Measurements from ENCODE around the gene RMDN3. TPM values are rescaled to one million over a fixed set of nuclear protein-coding genes. Genes with fewer than 3 reads are reported as not detected.

RMDN3 gene
- total and polyA plus RNA-seq, 2 of the 13 experiments (the other 11 are each of a cell fraction or from before 2014, with no cell fraction given), result 16.8 to 19.5 TPM

DNA sequence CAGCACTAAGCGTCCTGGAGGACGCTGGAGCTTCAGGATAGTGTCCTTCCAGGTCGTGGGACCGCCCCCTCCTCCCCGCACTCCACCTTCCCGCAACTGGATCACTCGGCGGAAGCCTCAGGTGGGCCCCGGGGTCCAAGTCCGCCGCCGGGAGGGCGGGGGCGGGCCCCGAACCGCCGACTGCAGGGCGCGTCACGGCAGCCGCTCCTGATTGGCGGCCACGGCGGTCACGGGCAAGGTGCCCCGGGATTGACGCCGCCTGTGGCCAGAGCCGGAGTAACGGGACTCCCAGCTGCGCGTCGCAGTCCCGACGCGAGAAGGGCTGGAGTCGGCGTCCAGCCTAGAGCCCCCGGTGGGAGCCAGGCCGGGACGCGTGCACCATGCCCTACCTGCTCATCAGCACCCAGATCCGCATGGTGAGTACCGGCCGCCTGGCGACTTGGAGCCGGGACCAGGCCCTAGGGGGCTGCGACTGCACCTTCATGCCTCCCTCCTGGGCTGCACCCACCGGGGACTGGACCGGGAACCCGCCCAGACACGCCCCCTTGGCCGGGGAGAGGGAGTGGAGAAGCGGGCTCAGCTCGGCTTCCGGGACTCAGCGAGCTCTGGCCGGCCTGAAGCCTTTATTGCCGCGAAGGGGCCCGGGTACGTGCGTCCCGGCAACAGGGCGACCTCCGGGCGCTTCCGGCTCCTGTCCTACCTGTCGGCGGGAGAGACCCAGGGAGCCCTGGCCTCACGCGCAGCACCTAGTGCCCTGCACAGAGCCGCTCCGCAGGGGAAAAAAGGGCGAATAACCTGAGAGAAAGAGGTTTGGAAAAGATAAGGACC, 9.0 kb upstream of the RMDN3 start, which contains the start of gene GCHFR (continued):
- TF ChIP-seq, protein P1, sequence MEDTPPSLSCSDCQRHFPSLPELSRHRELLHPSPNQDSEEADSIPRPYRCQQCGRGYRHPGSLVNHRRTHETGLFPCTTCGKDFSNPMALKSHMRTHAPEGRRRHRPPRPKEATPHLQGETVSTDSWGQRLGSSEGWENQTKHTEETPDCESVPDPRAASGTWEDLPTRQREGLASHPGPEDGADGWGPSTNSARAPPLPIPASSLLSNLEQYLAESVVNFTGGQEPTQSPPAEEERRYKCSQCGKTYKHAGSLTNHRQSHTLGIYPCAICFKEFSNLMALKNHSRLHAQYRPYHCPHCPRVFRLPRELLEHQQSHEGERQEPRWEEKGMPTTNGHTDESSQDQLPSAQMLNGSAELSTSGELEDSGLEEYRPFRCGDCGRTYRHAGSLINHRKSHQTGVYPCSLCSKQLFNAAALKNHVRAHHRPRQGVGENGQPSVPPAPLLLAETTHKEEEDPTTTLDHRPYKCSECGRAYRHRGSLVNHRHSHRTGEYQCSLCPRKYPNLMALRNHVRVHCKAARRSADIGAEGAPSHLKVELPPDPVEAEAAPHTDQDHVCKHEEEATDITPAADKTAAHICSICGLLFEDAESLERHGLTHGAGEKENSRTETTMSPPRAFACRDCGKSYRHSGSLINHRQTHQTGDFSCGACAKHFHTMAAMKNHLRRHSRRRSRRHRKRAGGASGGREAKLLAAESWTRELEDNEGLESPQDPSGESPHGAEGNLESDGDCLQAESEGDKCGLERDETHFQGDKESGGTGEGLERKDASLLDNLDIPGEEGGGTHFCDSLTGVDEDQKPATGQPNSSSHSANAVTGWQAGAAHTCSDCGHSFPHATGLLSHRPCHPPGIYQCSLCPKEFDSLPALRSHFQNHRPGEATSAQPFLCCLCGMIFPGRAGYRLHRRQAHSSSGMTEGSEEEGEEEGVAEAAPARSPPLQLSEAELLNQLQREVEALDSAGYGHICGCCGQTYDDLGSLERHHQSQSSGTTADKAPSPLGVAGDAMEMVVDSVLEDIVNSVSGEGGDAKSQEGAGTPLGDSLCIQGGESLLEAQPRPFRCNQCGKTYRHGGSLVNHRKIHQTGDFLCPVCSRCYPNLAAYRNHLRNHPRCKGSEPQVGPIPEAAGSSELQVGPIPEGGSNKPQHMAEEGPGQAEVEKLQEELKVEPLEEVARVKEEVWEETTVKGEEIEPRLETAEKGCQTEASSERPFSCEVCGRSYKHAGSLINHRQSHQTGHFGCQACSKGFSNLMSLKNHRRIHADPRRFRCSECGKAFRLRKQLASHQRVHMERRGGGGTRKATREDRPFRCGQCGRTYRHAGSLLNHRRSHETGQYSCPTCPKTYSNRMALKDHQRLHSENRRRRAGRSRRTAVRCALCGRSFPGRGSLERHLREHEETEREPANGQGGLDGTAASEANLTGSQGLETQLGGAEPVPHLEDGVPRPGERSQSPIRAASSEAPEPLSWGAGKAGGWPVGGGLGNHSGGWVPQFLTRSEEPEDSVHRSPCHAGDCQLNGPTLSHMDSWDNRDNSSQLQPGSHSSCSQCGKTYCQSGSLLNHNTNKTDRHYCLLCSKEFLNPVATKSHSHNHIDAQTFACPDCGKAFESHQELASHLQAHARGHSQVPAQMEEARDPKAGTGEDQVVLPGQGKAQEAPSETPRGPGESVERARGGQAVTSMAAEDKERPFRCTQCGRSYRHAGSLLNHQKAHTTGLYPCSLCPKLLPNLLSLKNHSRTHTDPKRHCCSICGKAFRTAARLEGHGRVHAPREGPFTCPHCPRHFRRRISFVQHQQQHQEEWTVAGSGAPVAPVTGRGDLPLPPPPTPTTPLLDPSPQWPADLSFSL (CRISPR knock-in tag; IDR thresholded peaks at IDR 0.05), result no peak
- peak; percentile 90 for TF ChIP-seq ZNF263 (CRISPR knock-in tag; IDR thresholded peaks at IDR 0.05)
- TF ChIP-seq, protein P2, sequence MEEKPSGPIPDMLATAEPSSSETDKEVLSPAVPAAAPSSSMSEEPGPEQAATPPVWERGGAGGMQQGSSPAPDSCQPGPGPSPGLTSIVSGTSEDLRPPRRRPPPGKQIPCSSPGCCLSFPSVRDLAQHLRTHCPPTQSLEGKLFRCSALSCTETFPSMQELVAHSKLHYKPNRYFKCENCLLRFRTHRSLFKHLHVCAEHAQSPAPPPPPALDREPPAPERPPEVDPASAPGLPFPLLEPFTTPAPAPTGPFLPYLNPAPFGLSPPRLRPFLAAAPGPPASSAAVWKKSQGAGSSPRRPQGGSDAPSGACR (CRISPR knock-in tag; IDR thresholded peaks at IDR 0.05), result peak; percentile 88; the same call in 1 of the 2 replicates
- TF ChIP-seq RFX1 (IDR thresholded peaks at IDR 0.05), result no peak
- peak; percentile 63; the same call in 1 of the 2 replicates for TF ChIP-seq ZBTB20 (CRISPR knock-in tag; IDR thresholded peaks at IDR 0.05; ENCODE audit: borderline replicate concordance, low read depth)
- peak; percentile 81 for TF ChIP-seq POLR2G (IDR thresholded peaks at IDR 0.05; ENCODE audit: low read depth, low read length)
- TF ChIP-seq ZNF766 (CRISPR knock-in tag; IDR thresholded peaks at IDR 0.05; ENCODE audit: borderline replicate concordance), result 0 out of 2 replicates have a peak, but pooled peaks have one; percentile 18
- TF ChIP-seq HDAC2 (CRISPR knock-in tag; IDR thresholded peaks at IDR 0.05), result peak; percentile 58; the same call in 1 of the 2 replicates
- no peak for TF ChIP-seq HOMEZ (CRISPR knock-in tag; IDR thresholded peaks at IDR 0.05; ENCODE audit: low read depth)
- TF ChIP-seq, protein P3, sequence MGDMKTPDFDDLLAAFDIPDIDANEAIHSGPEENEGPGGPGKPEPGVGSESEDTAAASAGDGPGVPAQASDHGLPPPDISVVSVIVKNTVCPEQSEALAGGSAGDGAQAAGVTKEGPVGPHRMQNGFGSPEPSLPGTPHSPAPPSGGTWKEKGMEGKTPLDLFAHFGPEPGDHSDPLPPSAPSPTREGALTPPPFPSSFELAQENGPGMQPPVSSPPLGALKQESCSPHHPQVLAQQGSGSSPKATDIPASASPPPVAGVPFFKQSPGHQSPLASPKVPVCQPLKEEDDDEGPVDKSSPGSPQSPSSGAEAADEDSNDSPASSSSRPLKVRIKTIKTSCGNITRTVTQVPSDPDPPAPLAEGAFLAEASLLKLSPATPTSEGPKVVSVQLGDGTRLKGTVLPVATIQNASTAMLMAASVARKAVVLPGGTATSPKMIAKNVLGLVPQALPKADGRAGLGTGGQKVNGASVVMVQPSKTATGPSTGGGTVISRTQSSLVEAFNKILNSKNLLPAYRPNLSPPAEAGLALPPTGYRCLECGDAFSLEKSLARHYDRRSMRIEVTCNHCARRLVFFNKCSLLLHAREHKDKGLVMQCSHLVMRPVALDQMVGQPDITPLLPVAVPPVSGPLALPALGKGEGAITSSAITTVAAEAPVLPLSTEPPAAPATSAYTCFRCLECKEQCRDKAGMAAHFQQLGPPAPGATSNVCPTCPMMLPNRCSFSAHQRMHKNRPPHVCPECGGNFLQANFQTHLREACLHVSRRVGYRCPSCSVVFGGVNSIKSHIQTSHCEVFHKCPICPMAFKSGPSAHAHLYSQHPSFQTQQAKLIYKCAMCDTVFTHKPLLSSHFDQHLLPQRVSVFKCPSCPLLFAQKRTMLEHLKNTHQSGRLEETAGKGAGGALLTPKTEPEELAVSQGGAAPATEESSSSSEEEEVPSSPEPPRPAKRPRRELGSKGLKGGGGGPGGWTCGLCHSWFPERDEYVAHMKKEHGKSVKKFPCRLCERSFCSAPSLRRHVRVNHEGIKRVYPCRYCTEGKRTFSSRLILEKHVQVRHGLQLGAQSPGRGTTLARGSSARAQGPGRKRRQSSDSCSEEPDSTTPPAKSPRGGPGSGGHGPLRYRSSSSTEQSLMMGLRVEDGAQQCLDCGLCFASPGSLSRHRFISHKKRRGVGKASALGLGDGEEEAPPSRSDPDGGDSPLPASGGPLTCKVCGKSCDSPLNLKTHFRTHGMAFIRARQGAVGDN (CRISPR knock-in tag; IDR thresholded peaks at IDR 0.05), result peak; percentile 93
- no peak for TF ChIP-seq CC2D1A (CRISPR knock-in tag; IDR thresholded peaks at IDR 0.05)
- TF ChIP-seq, protein P4, sequence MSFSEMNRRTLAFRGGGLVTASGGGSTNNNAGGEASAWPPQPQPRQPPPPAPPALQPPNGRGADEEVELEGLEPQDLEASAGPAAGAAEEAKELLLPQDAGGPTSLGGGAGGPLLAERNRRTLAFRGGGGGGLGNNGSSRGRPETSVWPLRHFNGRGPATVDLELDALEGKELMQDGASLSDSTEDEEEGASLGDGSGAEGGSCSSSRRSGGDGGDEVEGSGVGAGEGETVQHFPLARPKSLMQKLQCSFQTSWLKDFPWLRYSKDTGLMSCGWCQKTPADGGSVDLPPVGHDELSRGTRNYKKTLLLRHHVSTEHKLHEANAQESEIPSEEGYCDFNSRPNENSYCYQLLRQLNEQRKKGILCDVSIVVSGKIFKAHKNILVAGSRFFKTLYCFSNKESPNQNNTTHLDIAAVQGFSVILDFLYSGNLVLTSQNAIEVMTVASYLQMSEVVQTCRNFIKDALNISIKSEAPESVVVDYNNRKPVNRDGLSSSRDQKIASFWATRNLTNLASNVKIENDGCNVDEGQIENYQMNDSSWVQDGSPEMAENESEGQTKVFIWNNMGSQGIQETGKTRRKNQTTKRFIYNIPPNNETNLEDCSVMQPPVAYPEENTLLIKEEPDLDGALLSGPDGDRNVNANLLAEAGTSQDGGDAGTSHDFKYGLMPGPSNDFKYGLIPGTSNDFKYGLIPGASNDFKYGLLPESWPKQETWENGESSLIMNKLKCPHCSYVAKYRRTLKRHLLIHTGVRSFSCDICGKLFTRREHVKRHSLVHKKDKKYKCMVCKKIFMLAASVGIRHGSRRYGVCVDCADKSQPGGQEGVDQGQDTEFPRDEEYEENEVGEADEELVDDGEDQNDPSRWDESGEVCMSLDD (CRISPR knock-in tag; IDR thresholded peaks at IDR 0.05; ENCODE audit: borderline replicate concordance), result no peak; the same call in 1 of the 2 replicates

Measured in HepG2 (cell line).